Sigmoid colon (tissue), 7 donors: ENCODE measurements around the gene CMTM3. TPM values are rescaled to one million over a fixed set of nuclear protein-coding genes. Genes with fewer than 3 reads are reported as not detected.

Experiments used
- DNase-seq: peaks from one replicate; pipeline ENCODE4 v3.0.0-alpha.2; 2019
- H3K27ac ChIP-seq, 4 donors: fragments of 200-600 bp; sonication (generic); one replicate each; pipeline ENCODE4 v1.5.1; 2016 to 2019; ENCODE audit warnings: mild to moderate bottlenecking in 1 of 4
- H3K27me3 ChIP-seq, 3 donors: fragments of 200-600 bp; sonication (generic); one replicate each; pipeline ENCODE4 v1.5.1; 2019; ENCODE audit warnings: mild to moderate bottlenecking in 1 of 3
- H3K36me3 ChIP-seq, 4 donors: fragments of 200-600 bp; sonication (generic); one replicate each; pipeline ENCODE4 v1.5.1; 2016 to 2019
- H3K4me1 ChIP-seq, 4 donors: fragments of 200-600 bp; sonication (generic); one replicate each; pipeline ENCODE4 v1.5.1; 2017 to 2019
- H3K4me3 ChIP-seq, 4 donors: fragments of 200-600 bp; sonication (generic); one replicate each; pipeline ENCODE4 v1.5.1; 2017 to 2019; ENCODE audit warnings: mild to moderate bottlenecking in 2 of 4, moderate library complexity in 1 of 4
- H3K9me3 ChIP-seq, 4 donors: fragments of 200-600 bp in 3 of 4; sonication (generic) in 3 of 4; one replicate each; pipeline versions ENCODE4 v1.5.1 to v1.6.1; 2013 to 2019
- CTCF ChIP-seq, 4 experiments: fragments of 450-650 bp in 3 of 4; fragments of 200-600 bp in 1 of 4; IDR thresholded peaks; one replicate each; pipeline ENCODE4 v1.5.1; 2016 to 2019; ENCODE audit warnings: antibody characterized with exemption in 4 of 4, mild to moderate bottlenecking in 3 of 4, moderate library complexity in 2 of 4
- EP300 ChIP-seq, 4 donors: sonication (generic); formaldehyde crosslinking; IDR thresholded peaks; one replicate each; pipeline ENCODE4 v1.6.1; 2017; ENCODE audit warnings: antibody characterized with exemption in 4 of 4
- POLR2A ChIP-seq, 2 donors: fragments of 450-650 bp; IDR thresholded peaks; one replicate each; pipeline ENCODE4 v1.6.1; 2016; ENCODE audit warnings: antibody characterized with exemption in 2 of 2, mild to moderate bottlenecking in 2 of 2, moderate library complexity in 2 of 2
- POLR2AphosphoS5 ChIP-seq, 4 donors: sonication (generic); formaldehyde crosslinking; IDR thresholded peaks; one replicate each; pipeline ENCODE4 v1.6.1; 2017; ENCODE audit warnings: antibody characterized with exemption in 4 of 4
- WGBS, 2 donors: extraction: QIAGEN DNeasy Blood & Tissue Kit; methylation state at CpG; one replicate each; pipeline ENCODE4 v1.1.7; 2013; 5-methylcytosine and 5-hydroxymethylcytosine counted together
- intact Hi-C: fragments of 100-400 bp; cut with DNase I; formaldehyde crosslinking; loops from one replicate; pipeline ENCODE4 v1.15.1; 2023
- polyA plus RNA-seq, 3 donors: library from polyadenylated mRNA; stranded (reverse); fragments of 200-250 nt; gene quantifications; one replicate each; pipeline ENCODE4 v1.2.3, GENCODE V29; 2013
- total RNA-seq, 4 donors: library from RNA; depleted of rRNA; stranded (reverse); fragments of >200 nt; gene quantifications; one replicate each; pipeline ENCODE4 v1.1.0, GENCODE V29; 2016
- donor health status: healthy with polysubstance abuse.
- donor health status: Bipolar disorder and iron deficiency.
- donor health status: healthy.

Gene CMTM3
- total and polyA plus RNA-seq, 7 donors: 8.6 to 18.8 (median 15.5) TPM

DNA sequence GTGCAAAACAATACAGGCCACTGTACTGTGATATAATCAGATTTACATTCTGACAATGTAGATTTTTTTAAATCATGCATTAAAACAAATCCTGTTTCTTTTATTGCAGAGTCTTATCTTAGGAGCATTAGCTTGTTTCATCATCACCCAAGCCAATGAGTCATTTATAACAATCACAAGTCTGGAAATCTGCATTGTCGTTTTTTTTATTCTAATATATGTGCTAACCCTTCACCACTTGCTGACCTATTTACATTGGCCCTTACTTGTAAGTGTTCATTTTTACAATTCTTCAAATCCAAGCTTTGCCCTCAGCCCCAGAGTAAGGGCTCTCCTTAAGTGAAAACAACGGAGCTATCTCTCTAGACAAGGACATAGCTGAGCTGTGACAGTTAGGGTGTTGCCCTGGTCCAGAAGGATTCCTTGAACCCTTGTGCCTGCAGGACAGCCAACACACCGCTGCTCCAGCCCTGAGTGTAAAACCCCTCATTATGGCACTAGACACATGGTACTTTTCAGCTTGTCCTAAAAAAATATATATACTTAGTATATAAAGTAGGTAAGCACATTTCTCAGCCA is 34.6 kb upstream of the CMTM3 start:
- Histone ChIP-seq H3K9me3 (no peaks in the 10 kb centered on the region), H3K27ac (no peak overlapping the region), H3K36me3 (peaks cover 0 to 20% (median 5%) of the 10 kb centered on the region in 4 donors), H3K4me3 (no peak overlapping the region), H3K4me1 (no peaks in the 10 kb centered on the region), H3K27me3 (no peaks in the 10 kb centered on the region)
- intact Hi-C loops: no loop called here
- TF ChIP-seq POLR2A (IDR thresholded peaks at IDR 0.05) (no peak), EP300 (IDR thresholded peaks at IDR 0.05) (no peak), POLR2AphosphoS5 (IDR thresholded peaks at IDR 0.05) (no peak), CTCF (IDR thresholded peaks at IDR 0.05) (no peak)
- WGBS, 2 donors: 46 to 77% methylated on average over 3 of the region's 3 CpGs
- DNase-seq: no peak

GRCh38 chr16:66572356-66572755 is 32.1 kb upstream of the CMTM3 start:
- intact Hi-C loops: no loop called here
- 58 to 80% methylated on average over 2 of the region's 2 CpGs for WGBS, 2 donors
- Histone ChIP-seq H3K36me3 (no peaks in the 10 kb centered on the region), H3K9me3 (no peaks in the 10 kb centered on the region), H3K27ac (no peak overlapping the region), H3K4me3 (no peak overlapping the region), H3K4me1 (no peaks in the 10 kb centered on the region), H3K27me3 (peaks cover 0 to 5% (median 0%) of the 10 kb centered on the region in 3 donors)
- no peak for DNase-seq
- no peak for TF ChIP-seq POLR2A (IDR thresholded peaks at IDR 0.05)
- TF ChIP-seq EP300 (IDR thresholded peaks at IDR 0.05): no peak
- no peak for TF ChIP-seq CTCF (IDR thresholded peaks at IDR 0.05)
- no peak for TF ChIP-seq POLR2AphosphoS5 (IDR thresholded peaks at IDR 0.05)

DNA sequence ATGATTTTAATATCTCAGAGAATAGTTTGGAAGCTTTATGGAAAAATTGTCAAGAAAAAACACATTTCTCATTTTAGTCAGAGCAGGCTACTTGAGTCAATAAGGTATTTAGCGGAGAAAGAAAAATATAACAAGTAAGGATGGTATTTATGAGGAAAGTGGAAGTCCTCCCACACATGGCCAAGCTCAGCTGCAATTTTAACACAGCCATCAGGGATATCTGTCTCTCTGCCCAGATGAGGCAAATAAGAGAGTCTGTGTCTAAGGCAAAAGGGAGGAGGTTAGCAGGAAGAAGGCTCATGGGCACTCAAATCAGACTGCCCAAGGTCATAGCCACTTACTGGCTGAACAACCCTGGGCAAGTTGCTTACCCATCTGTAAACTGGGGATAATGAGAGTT is 30.4 kb upstream of the CMTM3 start:
- no peak for DNase-seq
- 98 to 100% methylated on average over 1 of the region's 1 CpG for WGBS, 2 donors
- TF ChIP-seq EP300 (IDR thresholded peaks at IDR 0.05) (no peak), POLR2A (IDR thresholded peaks at IDR 0.05) (no peak), POLR2AphosphoS5 (IDR thresholded peaks at IDR 0.05) (no peak), CTCF (IDR thresholded peaks at IDR 0.05) (no peak)

DNA sequence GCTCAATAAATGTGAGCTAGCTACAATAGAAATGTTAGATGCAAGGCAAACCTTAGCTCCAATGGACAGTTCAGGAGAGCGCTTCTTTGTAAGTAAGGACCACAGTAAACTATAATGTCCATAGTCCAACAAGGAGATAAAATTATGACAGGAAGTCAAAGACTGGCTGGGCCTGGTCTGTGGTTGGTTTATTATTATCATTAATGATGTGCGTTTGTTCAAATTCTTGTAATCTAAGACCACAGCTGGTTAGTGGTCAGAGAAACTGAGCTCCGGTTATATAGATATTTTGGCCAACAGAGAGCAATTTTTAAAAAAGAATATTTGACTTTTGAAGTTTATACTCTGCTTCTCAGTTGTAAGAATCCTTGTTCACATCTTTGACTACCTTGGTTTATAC is 30.0 kb upstream of the CMTM3 start:
- 89 to 91% methylated on average over 3 of the region's 3 CpGs for WGBS, 2 donors
- no peak for TF ChIP-seq POLR2A (IDR thresholded peaks at IDR 0.05)
- no peak for TF ChIP-seq EP300 (IDR thresholded peaks at IDR 0.05)
- TF ChIP-seq POLR2AphosphoS5 (IDR thresholded peaks at IDR 0.05): no peak
- no peak for TF ChIP-seq CTCF (IDR thresholded peaks at IDR 0.05)
- Histone ChIP-seq H3K4me1 (peaks cover 0 to 13% (median 12%) of the 10 kb centered on the region in 4 donors), H3K4me3 (no peak overlapping the region), H3K9me3 (no peaks in the 10 kb centered on the region), H3K27me3 (peaks cover 11 to 26% (median 19%) of the 10 kb centered on the region in 3 donors), H3K36me3 (no peaks in the 10 kb centered on the region), H3K27ac (no peak overlapping the region)
- no peak for DNase-seq
- intact Hi-C loops: no loop called here

More for the DNA sequence above, 30.4 kb upstream of the CMTM3 start:
- H3K27ac ChIP-seq: no peak overlapping the region
- no peaks in the 10 kb centered on the region for H3K36me3 ChIP-seq
- H3K27me3 ChIP-seq: peaks cover 8 to 22% (median 14%) of the 10 kb centered on the region in 3 donors
- H3K9me3 ChIP-seq: no peaks in the 10 kb centered on the region
- intact Hi-C loops: no loop called here
- H3K4me3 ChIP-seq: no peak overlapping the region
- H3K4me1 ChIP-seq: peaks cover 0 to 10% (median 8%) of the 10 kb centered on the region in 4 donors

DNA sequence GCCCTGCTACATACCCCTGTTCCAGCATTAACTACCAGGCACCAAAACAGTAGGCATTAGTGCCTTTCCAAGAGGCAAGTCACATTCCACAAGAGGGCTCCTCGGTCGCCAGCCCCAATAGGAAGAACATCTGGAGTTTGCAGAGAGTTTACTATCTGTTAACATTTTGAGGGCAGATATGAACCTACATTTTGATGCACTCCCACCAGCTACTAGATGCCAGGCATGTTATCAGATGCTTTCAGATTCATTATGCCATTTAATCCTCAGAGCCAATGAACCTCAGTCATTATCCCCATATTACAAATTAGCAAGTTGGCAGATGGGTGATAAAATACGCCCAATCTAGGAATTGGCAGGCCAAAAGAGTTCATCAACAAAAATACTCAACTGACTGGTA is 29.4 kb upstream of the CMTM3 start:
- Histone ChIP-seq H3K27me3 (peaks cover 11 to 32% (median 24%) of the 10 kb centered on the region in 3 donors), H3K27ac (no peak overlapping the region), H3K9me3 (no peaks in the 10 kb centered on the region), H3K36me3 (no peaks in the 10 kb centered on the region), H3K4me3 (no peak overlapping the region), H3K4me1 (peaks cover 0 to 13% (median 12%) of the 10 kb centered on the region in 4 donors)
- TF ChIP-seq EP300 (IDR thresholded peaks at IDR 0.05) (no peak), POLR2AphosphoS5 (IDR thresholded peaks at IDR 0.05) (no peak), CTCF (IDR thresholded peaks at IDR 0.05) (no peak), POLR2A (IDR thresholded peaks at IDR 0.05) (no peak)
- DNase-seq: no peak
- intact Hi-C loops: no loop called here
- 96 to 97% methylated on average over 3 of the region's 3 CpGs for WGBS, 2 donors
